GM21526 (cell line): Measurements from ENCODE around the gene PIRT.
"Not testable (repeated sequence)": the region's sequence is repeated elsewhere in the genome, so short reads cannot be mapped to it uniquely, and the experiment has no call there.

Source experiments
- ATAC-seq: cut with Tn5 transposase; IDR thresholded peaks from one replicate; pipeline ENCODE4 v1.9.1; 2021; ENCODE audit warnings: moderate library complexity; ENCODE audit not compliant: unreplicated experiment, low FRiP score

PIRT gene

GRCh38 chr17:10837921-10838320, at the start of gene PIRT:
Gene PIRT (minus strand): TSS chr17:10838087. CDS start chr17:10825645, 12,442 bp downstream.
- no peak for ATAC-seq

DNA sequence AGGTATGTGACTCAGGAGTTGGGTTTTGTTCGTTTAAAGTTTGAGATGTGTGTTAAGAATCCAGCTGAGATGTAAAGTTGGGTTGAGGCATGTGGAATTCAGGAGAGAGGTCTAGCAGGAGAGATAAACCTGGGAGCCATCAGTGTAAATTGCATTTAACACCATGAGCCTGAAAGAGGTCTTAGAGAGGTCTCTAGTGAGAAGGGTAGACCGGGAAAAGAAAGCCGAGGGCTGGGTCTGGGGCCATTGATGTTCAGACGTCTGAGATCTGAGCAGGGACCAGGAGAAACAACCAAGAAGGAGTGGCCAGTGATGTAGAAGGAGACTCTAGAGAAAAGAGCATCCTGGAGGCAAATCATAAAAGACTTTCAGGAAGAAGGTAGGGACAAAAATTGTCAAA, 44.1 kb upstream of the PIRT start:
- no peak for ATAC-seq

DNA sequence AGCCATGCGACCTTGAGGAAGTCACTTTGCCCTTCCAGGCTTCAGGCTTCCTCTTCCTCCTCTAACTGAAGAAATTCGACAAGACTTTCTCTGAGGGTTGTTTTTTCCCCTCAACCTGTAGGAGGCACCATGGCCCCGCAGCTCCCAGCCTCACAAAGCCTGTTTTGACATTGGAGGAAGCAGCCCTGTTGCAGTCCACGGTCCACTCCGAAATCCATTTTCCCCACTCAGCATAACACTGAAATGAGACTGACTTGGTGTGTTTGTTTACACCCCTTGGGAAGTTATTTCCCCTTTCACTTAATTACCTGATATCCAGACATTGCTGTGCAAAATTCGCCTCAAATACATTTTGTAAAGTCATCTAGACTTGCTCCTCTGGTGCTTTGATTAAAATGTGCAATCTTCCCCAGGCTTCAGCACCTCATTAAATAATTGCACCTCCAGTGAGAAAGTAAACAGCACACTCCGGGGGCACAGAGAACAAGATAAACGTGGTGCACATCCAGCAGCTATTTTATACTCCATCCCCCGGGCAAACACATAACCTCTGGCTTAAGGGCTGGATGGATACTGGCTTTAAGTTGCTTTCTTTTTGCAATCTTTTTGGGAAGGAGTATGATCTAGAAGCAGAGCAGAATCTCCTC, 41.4 kb upstream of the PIRT start:
- no peak for ATAC-seq

DNA sequence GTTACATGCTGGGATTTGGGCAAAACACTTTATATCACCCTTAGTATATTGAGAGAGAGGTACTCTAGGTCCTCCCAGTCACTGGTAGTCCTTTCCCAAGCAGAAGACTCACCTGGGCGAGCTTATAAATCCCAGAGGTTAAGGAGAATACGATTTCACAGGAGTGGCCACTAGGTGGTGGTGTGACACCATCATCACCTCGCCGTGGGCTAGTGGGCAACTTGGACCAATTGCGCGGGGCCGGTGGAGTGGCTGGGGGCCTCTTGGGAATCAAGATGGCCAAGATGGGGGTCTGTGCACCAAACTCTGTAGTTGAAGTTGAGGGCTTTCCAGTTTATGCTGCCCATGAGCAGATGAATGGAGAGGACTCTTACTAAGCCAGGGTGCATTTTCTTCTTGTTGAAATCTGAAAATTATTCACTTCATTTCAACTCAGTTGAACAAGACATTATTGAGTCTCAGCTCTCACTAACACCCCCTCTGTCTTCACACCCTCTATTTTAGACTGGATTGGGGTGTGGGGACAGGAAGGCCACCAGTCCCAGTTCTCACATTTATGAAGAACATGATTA, 38.2 kb upstream of the PIRT start:
- no peak for ATAC-seq

DNA sequence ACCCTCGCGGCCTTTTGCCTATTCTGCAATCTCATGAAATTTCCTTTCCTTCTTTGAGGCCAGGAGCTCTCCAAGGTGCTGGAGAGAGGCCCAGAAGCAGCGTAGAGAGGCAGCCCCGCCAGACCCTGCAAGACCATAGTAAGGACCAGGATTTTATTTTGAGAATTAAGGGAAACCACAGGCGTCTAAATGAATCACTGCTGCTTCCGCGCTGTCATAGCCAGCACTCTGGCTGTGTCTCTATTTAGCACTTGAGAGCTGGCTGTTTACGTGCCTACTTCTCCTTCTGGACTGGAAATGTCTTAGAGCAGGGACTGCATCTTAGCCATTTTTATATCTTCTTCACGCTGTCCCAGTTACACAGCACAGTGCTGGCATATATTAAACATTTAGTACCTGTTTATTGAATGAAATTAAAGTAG, 37.6 kb upstream of the PIRT start:
- no peak for ATAC-seq

DNA sequence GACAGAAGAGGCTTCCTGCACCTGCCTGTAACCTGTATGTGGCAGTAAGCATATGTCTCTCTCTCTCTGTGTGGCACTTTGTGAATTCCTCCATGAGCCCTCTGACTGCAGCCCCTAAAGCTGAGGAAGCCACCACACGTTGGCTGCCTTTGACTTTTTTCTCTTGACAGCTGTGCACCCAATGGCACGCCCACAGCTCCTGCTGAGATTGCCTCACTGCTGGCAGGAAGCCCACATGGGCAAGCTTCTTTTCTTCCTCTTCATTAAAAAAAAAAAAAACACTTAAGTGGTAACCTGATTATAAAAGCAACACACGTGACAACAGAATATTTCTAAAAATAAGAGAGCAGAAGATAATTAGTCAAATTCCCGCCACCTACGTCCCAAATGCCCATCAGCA, 34.0 kb upstream of the PIRT start:
- ATAC-seq = no peak

- ATAC-seq = no peak
Observed at GRCh38 chr17:10870336-10871050, 32.6 kb upstream of the PIRT start.

DNA sequence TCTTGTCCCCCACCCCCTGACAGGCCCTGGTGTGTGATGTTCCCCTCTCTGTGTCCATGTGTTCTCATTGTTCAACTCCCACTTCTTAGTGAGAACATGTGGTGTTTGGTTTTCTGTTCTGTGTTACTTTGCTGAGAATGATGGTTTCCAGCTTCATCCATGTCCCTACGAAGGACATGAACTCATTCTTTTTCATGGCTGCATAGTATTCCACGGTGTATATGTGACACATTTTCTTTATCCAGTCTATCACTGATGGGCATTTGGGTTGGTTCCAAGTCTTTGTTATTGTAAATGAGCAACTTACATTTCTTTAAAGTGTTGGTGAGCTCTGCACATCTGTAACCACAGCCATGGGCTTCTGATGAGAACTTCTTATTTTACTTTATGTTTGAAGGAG, 30.9 kb upstream of the PIRT start:
- ATAC-seq = not testable (repeated sequence)

DNA sequence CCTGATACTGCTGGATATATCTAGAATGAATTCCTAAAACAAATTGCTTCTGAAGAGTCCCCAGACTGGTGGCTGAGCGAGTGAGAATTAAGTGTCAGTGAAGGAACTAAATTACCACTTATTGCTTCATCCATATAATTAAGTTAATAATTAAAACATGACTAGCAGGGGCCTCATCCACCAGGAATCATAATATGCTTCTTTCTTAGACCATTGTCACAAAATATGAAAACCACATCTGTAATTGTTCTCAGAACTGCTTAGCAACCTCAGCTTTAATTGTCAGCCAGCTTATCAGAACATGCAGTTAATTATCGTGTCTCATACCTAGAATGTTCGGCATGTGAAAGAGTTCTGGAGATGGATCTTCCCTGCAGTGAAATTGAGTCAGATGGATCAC, 21.2 kb upstream of the PIRT start:
- ATAC-seq = no peak

DNA sequence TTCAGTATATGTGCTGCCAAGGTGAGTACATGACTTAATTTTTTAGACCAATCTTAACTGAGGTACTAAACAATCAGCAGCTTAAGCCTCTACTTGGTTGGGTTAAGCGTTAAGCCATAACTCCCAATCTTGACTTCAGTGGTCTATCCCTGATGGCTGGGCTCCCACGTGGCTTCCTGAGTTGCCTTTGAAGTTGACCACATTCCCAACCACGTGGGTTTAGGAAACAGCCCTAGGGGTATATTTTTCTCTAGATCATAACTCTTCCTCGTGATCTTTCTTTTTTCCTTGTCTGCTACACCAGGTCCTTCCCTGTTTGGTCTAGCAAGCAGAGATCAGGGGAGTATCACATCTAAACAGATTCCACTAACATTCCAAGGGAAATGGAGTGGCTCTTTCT, 20.1 kb upstream of the PIRT start:
- ATAC-seq = no peak

GRCh38 chr17:10846636-10847035, 8.7 kb upstream of the PIRT start:
- ATAC-seq = not testable (repeated sequence)

- ATAC-seq = no peak
Observed at GRCh38 chr17:10845388-10845751, 7.5 kb upstream of the PIRT start.

- ATAC-seq = peak; percentile 91
Observed at GRCh38 chr17:10844621-10845387, 6.9 kb upstream of the PIRT start.

DNA sequence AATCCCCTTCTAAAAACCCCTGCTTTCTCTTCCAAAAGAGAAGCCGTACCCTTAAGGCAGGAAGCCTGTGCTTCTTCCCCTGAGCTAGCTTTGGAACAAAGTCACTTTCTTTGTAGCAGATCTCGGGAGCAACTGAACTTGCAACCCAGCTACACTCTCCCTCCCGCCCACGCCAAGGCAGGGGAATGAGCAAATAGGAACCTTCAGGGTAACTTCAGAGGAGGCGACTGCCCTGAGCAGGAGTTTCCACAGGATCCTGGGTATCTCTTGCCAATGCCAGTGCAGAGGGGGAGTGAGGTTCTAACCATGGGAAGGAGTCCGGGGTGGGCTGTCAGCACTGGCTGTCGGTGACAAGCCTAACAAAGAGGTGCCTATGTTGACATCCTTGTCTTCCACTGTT, 5.9 kb upstream of the PIRT start:
- ATAC-seq = no peak

- no peak for ATAC-seq
Observed at GRCh38 chr17:10842658-10843057, 4.8 kb upstream of the PIRT start.

DNA sequence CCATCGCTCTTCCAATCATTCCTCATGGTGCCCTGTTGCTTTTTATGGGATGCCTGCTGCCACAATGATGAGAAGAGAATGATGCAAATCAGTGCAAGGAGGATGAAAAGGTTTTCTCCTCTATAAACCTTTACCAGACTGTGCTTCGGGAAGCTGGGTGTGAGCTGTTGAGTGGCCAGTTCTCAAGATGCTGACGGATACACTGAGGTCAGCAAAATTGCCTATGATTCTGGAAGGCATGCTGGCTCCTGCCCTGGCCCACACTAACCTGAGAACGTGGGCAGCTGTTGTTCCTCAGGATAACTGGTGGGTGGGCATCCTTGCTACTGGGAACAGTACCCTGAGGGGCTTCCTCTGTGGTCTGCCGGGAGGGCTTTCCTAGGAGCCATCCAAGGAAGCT, 795 bp upstream of the PIRT start:
- no peak for ATAC-seq

DNA sequence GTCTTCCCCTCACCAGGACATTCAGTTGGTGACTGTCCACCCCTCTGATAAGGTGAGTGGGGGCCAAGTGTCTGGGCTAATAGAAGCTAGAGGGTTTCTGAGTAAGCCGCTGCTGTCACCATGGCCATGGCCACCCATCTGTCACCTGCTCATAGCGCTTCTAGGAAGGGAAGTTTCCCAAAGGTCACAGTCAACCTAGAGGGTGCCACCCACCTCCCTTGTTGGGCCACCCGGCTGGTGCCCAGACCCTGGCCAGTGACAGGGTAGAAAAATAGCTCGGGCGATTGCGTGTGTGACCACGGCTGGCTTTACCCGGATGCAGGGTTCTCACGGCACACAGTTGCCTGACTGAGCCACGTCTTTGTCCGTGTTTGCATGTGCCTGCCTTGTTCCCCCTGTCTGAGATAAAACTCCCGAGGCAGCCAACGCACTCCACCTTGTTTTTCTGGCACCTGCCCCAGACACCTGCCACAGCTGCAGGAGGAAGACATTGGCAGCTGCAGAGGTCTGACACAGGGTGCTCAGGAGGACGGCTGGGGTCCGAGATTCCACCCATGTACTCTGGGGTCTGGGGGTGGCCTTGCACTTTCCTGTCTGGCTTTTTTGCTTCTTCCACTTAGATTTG, 809 bp downstream of the PIRT start:
- no peak for ATAC-seq

DNA sequence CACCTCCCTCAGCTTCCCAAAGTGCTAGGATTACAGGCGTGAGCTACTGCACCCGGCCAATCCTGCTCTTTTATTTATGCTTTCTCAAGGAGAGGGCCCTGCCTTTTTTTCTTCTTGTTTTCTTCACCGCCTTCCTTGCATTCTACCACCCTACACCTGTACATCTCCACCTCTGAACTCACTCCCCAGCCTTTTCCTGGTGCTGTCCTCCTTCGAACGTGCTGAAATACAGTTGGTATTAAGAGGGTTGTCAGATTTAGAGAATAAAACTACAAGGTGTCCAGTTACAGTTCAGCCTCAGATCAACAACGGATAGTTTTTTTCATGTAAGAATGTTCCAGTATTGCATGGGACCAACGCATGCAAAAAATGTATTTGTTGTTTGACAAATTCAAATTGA, 1.7 kb downstream of the PIRT start:
- no peak for ATAC-seq

DNA sequence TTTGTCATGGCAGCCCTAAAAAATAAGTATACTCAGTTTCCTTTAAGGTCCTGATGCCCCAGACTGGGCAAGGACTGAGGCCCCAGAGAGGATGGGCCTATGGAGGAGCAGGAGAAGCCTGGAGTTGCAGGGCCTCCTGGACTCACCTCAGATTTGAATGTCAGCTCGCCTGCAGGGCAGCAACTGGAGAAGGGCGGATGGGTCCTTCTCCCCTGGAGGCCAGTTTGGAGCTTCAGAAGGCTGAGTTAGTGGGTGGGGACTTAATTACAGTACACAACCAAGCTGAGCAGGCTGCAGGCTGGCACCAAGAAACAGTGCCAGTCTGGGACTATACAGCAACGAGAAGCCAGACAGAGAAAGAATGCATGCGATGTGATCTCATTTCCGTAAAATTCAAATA, 6.2 kb downstream of the PIRT start:
- ATAC-seq = no peak

DNA sequence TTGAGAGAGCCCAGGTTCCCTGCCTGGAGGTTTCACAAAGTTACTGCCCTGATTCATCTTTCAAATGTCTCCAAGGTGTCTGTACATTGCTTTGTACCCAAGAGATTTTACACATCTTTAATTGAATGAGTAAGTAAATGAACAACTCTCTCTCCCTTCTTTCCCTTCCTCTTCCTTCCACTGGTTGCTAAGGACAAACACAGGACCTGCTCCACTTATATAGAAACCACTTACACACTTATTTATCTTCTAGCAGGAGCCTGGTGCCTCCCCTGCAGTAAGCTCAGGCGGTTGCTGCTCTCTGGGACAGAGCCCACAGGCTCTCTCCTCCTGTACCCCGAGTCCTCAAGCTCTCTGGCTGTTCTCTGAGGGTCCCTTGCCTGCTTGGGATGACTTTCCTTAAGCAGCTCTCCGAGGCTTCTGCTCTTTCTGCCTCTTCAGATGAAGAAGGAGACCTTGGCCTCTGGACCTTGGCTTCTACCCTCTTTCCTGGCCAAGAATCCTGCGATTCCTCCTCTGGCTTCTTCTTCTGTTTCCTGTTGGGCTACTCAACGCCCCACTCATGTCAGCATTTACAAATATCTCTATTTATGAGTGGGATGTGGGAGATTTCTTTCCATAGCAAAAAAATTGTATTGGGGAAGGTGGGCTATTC, 9.9 kb downstream of the PIRT start:
- no peak for ATAC-seq
